ENCODE results near the gene CYP26B1.

Gene CYP26B1

DNA sequence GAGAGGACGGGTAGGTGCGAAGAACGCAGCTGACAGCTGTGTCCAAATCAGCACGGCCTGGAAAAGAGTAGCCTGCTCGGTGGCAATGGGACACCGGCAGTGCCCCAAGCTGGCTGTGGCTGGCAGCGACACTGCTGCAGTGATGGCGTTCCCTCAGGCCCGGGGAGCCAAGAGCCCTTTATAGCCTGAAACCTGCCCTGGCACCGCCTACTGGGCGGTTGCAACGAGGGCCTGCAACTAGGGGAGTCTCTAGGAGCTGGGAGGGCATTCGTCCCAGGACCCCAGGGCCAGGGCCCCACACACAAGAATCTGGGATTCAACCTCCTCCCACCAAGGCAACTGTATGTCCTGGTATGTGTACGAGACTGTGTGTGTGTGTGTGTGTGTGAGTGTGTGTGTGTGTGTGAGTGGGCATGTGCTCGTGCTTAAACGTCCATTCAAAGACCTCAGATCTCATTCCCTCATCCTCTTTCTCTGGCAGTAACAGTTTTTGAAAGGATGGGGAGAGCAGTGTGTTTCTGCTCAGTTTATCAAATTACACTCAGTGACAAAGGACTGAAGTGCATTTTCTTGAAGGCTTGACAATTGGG lies 6.8 kb upstream of the CYP26B1 start:
- no peak for DNase-seq (ENCODE audit: low spot score)

DNA sequence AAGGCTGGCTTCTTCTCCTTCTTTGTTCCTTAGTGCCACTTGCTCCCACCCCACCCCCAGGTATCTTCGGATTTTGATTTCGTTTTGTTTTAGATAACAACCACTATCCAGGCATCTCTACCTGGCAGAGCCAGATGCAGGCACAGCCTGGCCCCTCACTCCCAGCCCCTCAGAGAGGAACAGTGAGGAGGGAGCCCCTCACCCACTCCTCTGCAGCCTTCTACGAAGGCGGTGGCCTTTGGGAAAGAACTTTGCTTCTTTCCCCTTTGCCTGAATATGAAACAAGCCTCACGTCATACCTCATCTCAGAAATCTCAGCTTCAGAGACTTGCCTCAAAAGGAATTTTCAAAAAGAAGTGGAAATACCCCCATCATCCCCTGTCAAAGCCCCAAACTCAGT lies 6.3 kb upstream of the CYP26B1 start:
- no peak for DNase-seq (ENCODE audit: low spot score)

DNA sequence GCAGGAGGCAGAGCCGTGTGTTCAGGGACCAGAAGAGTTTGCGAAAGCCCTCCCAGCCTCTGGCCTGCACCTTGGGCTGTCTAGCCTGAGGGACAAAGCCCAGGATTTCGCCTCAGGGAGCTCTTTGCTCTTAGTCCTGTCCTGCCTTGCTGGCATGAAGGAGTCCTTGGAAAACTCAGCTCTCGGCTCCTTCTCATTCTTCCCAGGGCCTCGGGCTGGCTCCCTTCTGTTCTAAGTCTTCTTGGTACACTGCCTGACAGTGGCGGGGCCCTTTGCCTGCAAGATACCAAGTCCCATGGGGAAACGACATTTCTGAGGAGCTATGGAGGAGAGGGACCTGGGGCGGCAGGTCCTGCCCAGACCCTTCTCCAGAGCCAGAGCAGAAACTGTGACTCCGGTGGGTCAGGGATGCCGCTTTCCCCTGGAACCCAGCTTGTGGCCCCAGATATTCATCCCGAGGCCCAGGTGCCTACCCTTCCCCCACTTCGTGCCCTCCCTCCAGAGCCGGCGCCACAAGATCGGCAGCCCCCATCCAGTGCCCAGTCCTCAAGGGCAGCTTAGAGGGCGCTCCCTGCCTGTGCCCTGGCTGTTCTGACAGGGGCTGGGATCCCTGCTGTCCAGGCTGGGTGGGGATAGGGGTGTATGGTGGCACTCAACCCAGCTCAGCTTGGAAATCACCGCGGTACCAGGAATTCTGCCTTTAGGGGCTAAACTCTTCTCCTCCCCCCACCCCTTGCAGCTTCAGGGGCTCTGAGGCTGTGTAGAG lies 5.5 kb upstream of the CYP26B1 start:
- no peak for DNase-seq (ENCODE audit: low spot score)

DNA sequence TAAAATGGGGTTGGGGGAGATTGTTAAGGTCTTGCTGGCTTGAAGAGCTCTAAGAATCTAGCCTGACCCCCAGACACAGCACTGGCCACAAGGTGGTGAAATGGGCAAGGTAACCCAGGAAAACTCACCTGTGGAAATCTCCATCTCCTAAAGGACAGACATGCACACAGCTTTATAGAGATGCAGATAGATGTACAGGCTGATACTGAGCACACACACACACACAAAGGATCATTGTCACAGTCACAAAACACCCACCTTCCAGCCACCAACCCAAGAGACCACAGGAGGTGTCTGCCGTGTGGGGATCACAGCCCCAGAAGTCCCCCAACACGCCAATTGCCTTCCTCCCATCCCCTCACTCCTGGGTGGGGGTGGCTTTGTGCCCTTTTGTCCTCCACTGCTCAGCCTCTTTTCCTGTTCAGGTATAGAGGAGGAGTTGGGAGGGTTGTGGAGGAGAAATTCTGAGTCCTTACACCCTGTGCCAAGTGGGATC lies 3.2 kb upstream of the CYP26B1 start:
- no peak for DNase-seq (ENCODE audit: low spot score)

DNA sequence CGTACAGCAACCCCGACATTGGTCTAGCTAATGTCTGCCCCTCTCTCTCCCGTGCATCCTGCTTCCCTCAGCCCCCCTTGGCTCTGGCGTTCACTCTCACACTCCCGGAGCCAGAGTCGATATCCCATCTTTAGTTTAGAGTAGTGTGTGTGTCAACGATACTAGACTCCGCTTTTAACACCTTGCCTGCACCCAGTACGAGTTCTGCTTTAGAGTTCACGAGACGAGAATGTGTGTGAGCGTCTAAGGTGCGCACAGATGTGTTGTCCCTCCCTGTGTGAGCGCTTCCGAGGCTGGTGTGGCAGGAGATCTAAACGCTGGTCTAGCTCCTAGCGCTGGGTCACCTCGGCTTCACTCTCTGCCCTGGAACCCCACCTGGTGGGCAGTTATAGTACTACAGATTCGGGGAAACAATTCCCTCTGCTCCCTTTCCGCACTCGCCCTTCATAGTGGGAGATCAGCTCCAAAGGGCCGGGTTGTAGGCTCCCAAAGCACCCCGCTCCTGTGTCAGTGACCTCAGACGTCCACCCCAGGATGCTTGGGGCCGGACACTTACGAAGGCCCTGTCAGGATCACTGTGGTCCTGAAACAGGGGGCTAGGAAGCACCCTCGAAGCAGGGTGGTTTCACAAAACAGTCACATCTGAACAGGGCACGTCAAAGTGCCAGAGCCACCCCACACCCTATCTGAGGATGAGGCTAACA lies 2.6 kb upstream of the CYP26B1 start:
- DNase-seq (ENCODE audit: low spot score), result peak; percentile 84

DNA sequence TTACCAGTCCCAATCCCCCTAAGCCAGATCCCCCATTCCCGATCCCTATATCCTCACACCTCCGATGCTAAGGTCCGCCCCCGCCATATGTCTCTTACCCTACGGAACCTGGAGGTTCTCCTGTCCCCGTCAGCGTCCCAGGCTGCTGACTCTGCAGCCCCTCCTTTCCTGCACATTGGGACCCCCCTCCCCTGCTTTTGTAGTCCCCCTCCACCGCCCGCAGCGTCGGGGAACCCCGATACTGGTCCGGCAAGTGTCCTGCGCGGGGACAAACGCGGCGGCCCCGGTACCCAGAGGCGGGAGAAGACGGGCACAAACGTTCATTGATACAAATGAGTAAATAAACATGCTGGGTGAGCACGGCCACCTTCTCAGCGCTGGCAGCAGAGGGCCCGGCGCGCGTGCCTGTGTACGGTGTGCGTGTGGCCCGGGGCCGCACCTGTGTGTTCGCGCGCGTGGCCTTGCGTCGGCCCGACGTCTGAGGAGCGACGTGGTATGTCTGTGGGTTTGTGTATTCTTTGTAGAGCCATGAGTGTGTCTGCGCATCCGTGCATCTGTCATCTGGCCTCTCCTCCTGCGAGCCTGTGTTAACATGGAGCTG lies 2.0 kb upstream of the CYP26B1 start:
- no peak for DNase-seq (ENCODE audit: low spot score)

DNA sequence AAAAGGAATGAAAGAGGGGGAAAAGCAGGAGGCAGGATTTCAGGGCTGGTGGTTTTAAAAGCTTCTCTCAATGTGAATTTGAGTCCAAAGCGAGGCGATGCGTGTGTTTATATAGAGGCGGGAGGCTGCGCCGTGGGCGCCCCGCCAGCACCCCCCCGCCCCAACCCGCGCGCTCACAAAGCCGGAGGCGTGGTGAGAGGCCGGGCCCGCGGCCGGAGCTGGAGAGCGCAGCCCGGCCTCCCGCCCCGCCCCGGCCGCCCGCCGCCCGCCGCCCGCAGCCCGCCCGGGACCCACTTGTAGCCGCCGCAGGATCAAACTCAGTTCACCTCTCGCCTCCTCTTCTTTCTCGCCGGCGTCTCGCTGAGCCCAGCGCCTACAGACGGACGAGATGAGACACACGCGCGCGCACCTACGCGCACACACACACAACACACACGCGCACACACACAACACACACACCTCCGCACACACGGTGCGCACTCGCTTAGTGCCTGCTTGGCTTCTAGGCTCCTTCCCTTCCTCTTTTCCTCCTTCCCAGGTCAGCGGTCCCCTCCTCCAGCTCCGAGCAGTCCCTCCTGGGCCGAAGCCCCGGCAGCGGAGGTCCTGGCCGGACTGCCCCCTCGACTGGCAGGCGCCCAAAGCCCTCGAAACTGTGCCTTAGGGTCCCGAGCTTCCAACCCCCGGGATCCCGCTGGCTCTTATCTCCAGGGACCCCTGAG lies 1.3 kb upstream of the CYP26B1 start:
- peak; percentile 54 for DNase-seq (ENCODE audit: low spot score)

DNA sequence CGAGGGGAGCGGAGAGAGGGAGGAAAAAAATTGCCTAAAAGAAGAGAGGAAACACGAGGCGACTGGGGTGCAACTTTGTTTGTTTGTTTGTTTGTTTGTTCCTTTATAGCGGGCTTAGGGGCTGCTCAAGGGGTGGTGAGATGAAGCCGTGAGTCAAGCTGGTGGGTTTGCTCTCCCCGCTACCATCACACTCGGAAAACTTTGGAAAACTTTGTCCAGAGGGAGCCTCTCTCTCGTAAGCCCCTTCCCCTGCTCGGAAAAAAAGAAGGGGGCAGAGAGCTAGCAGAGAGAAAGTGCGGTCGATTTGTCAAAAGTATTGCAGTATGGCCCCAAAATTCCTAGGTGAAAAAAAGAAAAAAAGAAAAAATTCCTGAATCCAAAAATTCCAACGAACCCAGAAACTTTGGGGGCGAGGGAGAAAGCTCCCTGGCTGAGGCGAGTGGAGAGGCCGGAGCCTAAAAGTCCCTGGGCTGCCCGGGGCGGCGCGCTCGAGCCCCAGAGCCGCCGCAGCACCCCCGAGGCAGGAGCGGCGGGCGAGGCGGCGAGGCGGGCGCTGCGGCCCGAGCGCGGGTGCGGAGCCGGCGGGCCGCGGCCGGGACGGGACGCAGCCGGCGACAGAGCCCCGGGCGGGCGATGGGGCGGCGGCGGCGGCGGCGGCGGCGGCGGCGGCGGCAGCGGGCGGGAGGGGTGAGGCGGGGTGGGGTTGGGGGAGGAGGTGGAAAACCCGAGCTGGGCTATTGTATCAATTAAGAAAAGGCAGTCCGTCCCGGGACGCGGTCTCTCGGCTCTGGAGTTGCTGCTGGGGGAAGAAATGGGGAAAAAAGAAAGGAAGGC lies 558 bp upstream of the CYP26B1 start:
- no peak for DNase-seq (ENCODE audit: low spot score)

DNA sequence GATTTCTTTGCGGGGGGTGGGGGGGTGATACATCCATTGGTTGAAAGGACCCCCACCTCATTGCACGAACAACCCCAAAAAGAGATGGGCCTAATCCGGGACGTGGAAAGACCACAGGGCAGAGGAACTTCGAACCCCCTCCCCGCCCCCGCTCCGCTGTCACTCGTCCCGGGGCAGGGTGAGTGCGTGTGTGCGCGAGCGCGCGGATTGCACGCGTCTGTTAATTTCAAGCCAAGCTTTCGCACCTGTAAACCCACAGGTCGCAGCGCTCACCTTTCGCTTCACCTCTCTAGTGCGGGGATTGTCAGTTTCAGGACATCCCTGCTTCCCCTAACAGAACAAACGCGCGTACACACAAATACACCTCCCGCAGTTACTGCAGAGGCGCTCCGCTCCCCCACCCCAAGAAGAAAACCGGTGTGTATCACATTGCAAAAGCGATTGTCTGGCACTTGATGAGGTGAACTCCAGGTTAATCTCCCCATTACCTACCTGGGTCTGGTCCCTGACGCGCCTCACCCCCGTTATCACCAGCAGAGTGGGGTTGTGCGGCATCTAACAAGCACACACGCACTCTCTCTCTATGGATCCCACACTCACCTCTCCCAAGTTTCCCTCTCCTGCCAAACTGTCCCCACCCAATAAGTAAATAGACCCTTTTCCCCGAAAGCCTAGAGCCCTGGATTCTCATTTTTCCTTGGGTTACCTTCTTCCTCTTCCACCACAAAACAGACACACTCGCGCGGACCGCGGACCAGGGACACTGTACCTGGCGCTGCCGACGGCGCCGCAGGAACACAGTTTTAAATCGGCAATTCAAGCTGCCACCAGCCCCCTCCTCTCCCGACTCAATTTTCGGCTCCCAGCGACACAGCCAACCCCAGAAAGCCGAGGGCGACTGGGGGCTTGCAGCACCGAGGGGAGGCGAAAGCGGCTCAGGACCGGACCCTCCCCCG lies 1.0 kb downstream of the CYP26B1 start:
- no peak for DNase-seq (ENCODE audit: low spot score)

DNA sequence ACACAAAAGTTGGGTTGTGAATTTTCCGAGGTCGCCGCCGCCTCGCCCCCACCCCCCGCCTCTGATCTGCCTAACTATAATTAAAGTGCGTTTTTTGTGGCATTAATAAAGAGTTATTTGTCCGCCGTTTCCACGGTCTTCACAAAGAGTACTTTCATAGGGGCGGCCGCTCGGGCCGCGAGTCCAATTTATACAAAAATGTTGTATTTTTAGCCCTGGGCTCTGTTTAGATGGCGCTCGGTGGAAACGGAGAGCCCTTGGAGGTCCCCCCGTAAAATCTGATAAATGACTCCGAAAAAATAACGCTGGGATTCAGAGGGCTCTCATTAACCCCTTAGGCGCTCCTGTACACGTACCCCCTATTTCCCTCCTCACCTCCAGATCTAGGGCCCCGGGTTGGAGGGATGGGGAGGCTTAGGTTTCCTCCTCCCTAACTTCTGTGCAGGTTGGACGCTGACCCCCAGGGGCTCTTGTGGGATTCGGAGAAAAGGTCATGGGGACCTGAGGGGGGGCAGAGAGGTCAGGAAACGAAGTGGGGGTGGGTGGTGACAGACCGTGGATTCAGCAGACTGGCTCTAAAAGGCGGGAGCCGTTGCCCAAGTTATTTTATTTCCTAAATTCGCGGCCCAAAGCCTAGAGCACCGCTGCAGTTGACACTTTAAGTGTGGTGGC lies 1.9 kb downstream of the CYP26B1 start:
- DNase-seq (ENCODE audit: low spot score), result no peak

DNA sequence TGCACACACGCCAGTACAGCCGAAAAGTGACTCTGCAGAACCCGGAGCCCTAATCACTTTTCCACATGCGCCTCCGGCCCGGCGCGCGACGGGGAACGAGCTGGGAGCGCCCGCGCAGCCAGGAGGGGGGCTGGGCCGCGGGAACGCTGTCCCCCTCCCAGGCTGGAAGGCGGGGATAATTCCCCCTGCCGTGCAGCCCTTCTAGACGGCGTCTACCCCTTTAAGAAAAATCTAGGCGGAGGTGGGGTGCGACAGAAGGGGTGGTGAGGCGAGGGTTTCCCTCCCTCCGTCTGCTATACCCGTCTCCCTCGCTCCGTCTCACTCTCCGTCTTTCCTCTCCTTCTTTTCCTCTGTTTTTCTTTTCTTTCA lies 2.4 kb downstream of the CYP26B1 start:
- no peak for DNase-seq (ENCODE audit: low spot score)

DNA sequence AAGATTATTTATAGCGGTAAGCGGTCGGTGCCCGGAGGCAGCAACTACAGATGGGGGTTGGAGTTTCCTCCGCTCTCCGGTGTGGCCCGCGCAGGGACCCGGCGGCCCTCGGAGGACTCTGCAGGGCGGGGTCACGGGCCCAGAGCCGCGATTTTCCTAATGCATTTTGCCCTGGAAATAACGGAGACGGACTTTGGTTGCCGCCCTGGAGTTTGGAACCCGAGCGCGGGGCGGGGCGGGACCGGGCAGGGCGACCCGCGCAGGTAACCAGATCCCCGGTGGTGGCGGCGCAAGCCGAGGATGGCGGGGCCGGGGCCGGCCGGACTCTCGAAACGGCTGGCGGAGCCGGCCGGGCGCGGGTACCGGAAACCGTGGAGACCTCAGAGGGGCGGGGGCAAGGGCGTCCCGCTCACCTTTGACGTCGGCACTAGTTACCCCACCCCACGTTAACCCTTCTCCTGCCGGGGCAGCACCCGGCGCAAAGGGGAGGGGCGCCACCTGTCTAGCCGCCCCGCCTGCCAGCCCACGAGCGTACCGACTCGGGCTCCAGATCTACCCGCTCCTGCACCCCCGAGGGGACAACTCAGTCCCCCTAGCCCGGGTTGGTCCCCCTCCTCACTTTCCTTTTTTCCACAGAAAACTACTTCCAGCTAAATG lies 2.9 kb downstream of the CYP26B1 start:
- no peak for DNase-seq (ENCODE audit: low spot score)

DNA sequence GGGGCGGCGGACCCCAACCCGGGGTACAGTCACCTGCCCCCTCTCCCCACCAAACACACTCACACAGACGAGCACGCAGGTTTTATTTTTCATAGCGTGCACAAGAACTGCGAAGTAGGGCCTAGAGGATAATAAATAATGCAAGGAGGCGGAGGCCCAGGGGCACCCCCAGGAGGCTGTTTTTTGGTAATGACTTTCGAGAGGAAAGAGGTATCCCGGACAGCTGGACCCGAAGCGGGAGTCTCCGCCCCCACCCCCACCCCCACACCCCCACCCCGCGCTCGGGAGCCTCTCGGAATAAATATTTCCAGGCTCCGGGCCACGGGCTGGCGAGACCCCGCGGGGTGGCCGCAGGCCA lies 3.4 kb downstream of the CYP26B1 start:
- no peak for DNase-seq (ENCODE audit: low spot score)

DNA sequence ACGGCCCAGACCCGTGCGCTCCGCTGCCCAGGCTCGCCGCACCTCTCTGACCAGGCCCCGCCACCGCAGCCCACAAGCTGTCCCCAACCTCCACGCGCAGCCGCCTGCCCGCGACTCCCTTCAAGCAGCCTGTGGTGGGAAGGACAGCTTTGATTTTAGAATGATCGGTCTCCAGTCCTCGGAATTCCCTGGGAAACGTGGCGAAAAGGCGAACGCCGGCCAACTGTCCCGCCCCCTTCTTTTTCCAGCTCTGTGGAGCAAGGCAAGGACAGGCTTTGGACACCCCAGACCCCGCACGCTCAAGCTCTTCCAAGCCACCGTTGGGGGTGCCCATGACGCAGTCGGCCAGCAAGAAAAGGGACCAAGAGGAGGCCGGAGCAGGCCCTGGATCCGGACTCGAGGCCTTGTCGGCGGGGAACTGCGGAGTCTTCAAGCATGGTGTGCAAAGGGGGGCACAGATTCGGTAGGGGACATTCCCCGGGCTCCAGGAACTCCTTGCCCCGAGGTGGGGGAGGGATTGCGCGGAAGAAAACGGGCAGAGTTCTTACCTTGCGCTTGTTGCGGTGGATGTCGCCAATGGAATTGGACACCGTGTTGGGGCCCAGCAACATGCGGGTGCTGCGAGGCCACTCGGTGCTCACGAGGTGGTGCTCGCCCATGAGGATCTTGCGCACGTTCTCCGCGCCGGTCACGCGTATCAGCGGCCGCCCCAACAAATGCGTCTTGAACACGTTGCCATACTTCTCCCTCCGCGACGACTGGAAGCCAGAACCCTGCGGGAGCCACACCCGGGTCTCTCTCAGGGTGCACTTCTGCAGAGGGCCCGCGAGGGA lies 4.0 kb downstream of the CYP26B1 start:
- DNase-seq (ENCODE audit: low spot score), result no peak

DNA sequence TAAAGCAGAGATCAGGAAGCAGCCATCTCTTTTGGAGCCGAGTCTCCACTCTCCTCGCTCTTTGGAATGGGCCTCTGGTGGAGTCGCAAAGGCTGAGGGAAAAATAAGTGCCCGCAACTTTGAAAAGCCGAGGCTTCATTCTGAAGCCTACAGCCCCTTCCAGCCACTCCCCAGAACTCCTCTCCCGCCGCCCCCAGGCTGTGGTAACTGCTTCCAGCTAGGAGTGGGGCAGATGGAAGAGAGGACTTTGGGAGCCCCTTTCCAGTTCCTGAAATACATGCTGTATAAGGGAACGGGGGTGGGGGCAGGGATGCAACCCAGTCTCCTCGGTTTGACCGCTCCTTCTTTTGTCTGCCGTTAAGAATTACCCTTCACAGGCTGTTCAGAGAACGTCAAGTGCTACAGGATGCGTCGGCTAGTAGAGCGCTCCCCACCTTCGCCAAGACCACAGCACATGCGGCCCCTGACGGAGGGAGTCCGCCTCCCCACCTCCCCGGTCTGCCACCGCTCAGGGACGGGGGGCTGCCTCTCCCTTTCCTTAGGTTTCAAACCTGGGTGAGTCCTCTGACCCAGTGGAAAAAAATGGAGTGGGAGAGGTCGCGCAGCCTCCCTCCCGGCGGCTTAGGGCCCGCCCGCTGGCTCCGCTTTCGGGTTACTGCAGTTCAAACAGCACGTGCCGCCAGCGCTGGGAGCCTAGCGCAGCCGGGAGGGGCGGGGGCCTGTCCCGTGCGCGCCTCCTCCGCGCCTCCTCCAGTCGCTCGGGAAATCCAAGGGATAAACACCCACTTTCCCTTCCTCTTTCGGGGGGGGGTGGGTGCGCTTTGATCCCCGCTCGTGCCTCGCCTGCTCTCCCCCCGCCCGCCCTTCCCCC lies 4.9 kb downstream of the CYP26B1 start:
- DNase-seq (ENCODE audit: low spot score), result no peak

DNA sequence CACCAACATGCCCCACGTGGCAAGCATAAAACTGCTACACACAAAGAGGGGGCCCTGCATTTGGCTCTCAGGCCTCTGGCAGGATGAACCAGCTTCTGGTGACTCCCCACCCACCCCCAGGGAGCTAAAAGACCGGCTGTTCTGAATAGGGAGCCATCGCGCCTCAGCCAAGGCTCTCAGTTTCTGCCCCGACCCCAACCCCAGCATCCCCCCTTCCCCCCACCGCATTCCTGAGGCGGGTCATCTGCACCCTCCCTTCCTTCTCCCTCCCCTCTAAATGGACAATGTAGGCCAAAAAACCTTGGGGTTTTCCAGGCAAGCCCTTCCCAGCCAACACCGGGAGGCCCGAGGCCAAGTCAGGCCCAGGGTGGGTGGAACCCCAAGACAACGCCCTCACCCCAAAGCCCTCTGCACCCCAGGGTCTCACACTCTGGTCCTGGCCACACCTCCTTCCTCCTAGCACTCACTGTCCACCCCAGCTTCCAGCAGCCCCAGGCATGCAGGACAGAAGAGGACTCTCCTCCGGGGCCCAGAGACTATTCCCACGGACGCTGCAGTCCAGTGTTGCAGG lies 5.7 kb downstream of the CYP26B1 start:
- DNase-seq (ENCODE audit: low spot score), result no peak

Measured in pons (tissue), 1 donor.